Dedifferentiated amniotic fluid mesenchymal stem cell (primary cell): ENCODE measurements around the gene ETV6.
A peak's percentile ranks its signal among the peaks of the same experiment; 100 is the strongest.
"Not testable (repeated sequence)": the region's sequence is repeated elsewhere in the genome, so short reads cannot be mapped to it uniquely, and the experiment has no call there.

Experiments
- DNase-seq: peaks from one replicate; pipeline ENCODE4 v3.0.0-alpha.2; 2016; ENCODE audit errors: extremely low spot score

ETV6 gene

DNA sequence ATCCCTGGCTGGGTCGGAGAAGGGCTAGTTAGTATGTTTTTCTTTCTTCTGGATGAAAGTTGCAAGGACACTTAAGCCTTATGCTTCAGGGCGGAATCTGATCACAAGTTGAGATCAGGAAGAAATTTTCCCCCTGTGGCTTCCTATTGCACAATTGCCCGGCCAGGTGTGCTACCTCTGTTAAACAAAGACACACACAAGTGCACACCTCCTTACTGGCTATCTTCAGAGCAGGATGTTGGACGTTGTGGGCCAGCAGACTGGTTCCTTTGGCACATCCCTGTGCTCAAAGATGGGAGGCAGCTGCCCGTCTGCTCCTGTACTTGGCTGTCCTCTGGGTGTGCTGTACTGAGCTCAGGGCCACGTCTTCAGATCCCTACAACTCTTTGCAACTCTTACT, 19.1 kb downstream of the ETV6 start:
- DNase-seq = no peak

DNA sequence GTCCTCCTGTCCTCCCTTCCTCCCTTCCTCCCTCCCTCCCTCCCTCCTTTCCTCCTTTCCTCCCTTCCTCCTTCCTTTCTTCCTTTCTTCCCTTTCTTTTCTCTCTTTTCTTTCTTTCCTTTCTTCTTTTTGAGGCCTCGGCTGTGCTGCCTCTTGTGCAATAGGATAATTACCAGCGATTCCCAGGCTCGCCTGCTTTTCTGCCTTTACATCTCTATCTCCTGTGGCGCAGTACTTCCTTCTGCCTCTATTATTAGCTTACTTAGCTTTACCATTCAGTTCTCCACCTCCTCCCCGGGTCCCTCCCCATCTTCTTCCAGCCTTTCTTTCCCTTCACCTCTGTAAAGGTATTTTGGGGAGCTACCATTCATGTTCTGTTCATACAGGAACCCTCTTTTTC, 19.9 kb downstream of the ETV6 start:
- DNase-seq = no peak

DNA sequence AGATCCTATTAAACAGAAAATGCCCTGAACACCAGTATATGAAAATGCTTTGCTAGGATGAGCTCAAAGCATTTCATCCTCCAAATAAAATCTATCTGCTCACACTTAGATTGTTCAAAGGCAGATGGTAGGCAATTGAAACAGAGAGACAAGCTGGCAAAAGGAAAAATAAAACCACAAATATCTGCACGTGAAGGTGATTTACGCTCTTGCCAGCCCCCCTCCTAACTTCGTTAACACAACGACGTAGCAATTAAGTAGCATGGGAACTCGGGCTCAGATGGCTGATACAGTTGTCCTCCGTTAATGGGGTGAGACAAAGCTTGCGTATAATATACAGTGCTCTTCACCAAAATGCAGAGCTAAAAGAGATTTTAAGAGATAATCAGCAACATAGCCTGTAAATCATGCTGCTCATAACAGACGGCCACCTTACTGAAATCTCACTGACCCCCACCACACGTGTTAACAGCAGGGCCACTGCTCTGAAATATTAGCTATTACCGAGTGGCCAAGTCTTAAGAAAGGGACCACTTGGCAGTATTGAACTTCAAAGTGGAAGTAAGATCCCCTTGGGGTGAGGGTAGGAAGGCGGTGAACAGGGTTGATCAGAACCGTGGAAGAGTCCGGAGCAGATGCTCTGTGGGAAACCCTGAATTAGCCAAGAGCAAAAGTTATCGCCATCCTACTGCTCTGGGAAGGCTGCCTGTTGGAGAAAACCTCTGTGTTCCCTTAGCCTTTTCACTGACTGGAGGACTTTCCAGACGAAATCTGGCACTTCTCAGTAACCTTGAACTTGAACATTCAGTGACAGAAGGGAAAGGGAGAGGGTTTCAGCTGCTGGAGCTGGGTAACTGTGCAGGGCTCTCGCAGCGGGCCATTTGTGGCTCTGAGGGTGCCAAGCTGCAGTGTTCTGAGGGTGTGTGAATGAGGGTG, 23.1 kb downstream of the ETV6 start:
- no peak for DNase-seq

DNA sequence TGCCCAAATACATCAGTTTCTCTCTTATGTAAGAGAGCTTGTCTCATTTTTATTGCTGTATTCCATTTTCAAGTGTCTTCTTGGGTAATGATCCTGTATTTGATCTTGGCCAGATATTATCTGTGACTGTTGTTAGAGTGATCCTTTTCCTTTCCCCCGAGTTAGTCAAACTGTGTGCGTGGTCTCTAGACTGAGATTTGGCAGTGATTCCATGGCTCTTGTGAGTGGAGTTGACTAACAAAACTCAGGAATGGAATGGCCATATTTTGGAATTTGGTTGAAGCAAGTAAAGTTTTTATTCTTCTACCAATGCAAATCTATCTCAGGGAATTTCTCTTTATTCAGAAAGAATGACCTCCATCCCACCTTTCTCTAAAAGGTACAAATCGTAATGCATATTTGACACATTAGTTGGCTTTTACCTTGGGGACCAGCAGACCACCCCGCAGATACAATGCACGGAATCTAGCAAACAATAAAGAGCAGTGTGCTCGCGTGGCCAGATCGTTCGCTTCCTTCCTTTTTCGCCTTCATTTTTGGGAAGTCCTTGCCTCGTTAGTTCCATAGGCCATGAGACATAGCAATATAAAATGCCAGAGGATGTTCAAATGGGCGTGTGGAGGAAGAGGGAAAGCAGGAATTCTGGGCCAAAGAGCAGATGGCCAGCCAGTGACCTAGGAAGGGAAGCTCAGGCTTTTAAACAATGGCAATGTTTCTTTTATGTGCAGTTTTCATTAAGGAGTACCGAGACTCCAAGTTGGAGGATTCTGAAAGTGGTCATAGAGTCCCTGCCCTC, 24.4 kb downstream of the ETV6 start:
- no peak for DNase-seq

DNA sequence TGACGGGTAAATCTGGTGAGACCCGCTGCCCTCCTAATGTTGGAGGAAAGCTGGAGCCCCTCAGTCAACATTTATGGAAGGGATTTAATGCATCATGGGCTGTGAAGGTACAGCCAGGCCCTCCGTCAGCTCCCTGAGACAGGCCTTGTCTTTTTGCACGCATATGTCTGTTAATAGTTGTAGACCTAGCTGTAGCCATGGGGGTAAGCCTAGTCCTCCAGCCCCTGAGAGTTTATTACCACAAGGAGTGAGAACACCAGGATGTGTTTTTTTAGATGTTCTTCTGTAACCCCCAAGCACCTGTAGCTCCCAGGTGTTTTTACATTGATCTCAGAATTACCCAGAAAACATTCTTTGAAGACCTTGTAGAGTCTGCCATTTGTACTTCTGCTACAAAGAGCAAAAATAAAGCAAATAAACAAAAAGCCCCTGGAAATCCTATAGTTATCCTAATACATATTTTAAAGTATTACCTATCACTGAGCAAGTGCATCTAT, 25.5 kb downstream of the ETV6 start:
- DNase-seq = no peak

DNA sequence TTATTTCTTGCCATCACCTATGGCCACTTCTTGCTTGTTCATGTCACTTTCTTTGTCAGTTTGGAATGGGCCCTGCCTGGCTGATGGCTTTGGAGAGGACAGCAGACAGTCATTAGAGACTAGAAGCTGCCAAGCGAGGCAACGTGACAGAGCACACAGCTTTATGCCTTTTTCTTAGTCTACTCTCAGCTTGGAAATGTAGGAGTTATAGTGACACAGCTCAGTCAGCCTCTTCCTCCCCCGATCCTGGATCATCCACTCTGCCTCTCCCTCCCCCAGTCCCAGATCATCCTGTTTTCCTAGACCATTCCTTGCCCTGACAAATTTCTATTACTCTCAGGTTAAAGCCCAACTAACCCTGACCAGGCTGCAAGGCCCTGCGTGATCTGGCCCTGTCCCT, 26.6 kb downstream of the ETV6 start:
- no peak for DNase-seq

DNA sequence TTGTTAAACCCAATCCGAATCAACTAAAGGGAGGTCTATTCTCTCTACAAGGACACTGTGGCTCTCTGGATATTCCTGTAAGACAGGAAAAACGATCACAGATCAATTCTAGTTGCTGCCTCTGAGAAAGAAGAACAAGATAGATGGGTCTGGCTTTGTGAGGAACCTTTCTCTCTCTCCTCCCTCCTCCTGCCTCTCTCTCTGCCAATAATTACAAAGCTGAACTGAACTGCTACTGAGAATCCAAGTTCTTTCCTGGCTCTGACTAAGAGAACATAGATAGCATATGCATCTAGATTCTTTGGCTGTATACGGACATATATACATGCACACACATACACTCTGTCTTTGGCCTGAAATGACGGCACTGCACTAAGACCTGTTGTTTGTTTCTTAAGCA, 27.6 kb downstream of the ETV6 start:
- no peak for DNase-seq

DNA sequence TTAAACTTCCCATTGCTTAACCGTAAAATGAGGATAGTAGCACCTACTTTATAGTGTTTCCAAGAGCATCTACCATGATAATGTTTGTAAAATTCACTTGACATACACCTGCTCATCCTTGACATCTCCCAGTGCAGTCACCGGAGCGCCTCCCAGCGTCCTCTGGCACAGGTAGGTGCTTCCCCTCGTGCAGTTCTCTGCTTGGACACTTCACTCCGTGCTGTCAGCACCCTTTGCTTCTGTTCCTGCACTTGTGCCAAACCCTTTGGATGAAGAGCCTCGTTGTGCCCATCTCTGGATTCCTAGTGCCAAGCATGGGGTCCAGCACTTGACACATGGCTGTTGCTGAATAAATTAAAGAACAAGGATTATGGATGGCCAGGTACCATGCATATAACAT, 28.3 kb downstream of the ETV6 start:
- DNase-seq = no peak

DNA sequence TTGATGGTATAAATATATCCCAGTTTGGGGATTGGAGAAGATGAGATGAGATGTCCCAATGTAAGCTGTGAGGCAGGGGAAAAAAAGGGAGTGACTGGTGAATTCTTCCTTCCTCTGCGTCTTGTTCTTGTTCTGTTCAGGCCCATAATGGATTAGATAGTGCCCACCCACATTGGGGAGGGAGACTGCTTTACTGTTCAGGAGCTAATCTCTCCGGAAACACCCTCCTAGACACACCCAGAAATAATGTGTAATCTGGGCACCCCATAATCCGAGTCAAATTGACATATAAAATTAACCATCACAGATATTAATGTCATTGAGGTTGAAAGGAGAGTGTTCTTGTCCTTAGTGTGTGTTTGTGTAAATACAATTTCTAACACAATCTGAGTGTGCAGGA, 29.3 kb downstream of the ETV6 start:
- no peak for DNase-seq

DNA sequence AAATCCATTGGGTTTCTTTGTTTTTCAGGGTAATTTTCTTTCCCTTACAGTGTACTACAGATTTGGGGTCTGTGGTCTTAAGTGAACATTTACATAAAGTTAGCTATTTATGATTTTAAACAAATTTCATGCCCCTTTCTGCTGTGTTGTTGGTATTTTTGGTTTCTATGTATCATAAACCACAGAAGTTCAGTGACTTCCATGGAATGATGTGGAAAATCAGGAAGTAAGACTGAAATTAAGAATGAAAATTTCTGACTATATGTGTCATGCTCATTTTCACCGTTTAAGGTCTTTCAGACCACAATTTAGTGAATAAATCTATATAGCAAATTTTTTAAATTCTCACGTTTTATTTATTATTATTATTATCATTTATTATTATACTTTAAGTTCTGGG, 31.7 kb downstream of the ETV6 start:
- DNase-seq = no peak

DNA sequence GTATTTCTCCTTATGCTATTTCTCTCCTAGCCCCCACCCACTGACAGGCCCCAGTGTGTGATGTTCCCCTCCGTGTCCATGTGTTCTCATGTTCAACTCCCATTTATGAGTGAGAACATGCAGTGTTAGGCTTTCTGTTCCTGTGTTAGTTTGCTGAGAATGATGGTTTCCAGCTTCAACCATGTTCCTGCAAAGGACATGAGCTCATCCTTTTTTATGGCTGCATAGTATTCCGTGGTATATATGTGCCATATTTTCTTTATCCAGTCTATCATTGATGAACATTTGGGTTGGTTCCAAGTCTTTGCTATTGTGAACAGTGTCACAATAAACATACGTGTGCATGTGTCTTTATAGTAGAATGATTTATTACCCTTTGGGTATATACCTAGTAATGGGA, 32.2 kb downstream of the ETV6 start:
- DNase-seq = not testable (repeated sequence)

DNA sequence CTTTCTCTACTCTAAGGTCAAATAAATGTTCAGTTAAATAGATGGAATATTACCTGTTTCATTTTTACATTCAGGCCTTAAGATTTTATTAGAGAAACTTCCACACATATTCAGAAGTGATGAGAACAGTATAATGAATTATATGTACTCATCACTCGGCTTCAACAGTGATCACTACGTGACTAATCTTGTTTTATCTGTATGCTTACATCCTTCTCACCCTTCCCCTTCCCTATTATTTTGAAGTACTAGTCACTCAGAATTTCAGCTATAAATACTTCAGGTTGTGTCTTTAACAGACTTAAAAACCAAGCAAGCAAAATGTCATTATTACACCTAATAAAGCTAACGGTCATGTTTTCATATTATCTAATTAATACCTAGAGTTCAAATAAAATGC, 34.9 kb downstream of the ETV6 start:
- no peak for DNase-seq

DNA sequence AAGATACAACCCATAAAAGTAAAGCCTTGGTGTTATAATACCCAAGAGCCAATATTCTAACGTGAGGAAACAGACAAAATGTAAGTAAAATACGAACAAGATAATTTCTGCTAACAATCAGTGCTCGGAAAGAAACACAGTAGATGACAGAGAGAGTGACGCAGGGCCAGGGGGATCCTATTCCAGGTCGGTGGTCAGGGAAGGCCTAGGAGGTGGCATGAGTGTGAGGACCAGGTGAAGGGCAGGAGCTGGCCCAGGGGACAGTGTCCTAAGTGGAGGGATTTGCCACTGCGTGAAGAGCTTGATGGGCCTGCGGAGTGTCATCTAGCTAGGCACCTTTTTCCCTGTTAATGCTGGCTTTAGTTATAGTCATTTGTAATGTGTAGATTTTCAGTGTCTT, 35.3 kb downstream of the ETV6 start:
- no peak for DNase-seq

DNA sequence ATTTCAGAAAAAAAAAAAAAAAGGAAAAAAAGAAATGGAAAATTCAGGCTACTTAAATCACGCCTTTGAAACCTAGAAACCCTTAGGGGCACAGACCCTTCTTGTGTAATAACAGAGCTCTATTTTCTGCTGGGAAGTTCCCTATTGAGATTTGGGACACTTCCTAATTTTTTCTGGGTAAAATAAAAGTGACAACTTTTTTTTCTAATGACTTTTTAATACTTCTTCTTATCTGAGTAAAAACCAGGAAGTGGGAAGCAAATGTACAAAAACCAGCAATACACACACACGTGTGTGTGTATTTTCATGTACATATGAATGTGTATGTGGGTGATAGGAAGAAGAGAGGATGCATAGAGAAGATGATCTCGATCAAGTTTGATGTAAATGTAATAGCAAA, 35.8 kb downstream of the ETV6 start:
- DNase-seq = no peak

DNA sequence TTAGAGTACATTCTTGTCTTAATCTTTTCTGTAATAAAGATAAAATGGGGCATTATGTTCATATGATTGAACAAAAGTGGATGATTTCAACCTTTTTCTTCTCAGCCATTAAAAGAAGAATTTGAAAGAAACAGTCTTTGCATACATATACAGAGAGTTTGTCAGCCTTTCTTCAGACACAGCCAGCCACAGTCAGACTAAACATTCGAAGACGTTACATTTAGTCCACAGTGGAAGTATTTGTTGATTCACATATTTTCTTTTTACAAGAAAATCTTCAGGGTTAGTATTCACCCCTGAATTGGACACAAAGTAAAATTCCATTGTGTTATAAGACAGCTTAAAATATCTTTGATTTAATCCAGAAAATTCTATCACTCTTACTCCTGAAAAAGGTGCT, 36.2 kb downstream of the ETV6 start:
- DNase-seq = no peak

DNA sequence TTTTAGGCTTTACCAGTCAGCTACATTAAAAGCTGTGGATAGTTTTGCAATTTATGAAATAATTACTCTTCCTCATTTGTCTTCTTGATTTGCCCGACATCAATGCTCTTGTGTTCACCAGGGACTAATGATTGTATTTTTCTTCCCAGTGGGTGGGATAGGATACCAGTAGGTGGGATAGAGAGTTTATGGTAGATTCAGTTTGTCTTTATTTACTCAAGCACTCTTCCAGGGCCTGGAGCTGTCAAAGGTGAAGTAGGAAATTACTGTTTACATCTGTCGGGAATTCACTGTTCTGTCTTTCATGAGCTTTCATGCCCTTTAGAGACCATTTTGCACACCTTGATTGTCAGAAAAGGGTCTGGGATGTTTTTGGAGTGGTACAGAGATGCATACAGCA, 36.6 kb downstream of the ETV6 start:
- no peak for DNase-seq

DNA sequence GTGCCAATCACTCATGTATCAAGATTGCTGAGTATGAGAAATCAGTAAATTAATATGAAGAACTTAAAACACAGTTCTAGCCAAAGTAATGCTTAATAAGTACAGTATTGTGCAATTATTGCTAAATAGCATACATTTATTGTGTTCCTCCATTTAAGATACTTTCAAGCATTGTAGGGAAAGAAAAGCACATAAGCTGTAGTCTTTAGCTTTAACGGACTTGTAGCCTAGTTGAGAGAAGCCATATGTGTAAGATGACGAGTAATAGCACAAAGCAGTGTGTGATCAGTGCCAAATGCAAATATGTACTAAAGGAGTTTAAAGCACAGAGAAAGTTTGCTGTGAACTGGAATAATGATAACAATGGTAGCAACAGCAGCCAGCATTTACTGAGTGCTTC, 38.1 kb downstream of the ETV6 start:
- DNase-seq = no peak

DNA sequence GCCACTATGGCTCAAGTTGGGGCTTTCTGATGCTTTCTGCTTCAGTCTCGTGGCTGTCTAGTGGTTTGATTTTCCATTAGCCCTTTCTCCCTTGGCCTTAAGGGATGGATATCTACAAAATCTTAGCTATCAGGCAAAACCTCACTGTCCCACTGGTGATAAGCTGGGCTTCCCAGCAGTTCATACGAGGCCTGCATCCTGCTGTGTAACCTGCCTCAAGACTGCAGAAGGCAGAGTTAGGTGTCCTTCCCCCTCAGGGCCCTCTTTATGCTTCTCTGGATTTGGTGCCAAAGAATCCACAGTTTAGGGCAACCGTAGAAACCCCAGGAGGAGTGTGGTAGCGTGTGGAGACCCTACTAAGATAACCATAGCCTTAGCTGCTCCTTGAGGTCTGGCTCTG, 38.9 kb downstream of the ETV6 start:
- DNase-seq = no peak

DNA sequence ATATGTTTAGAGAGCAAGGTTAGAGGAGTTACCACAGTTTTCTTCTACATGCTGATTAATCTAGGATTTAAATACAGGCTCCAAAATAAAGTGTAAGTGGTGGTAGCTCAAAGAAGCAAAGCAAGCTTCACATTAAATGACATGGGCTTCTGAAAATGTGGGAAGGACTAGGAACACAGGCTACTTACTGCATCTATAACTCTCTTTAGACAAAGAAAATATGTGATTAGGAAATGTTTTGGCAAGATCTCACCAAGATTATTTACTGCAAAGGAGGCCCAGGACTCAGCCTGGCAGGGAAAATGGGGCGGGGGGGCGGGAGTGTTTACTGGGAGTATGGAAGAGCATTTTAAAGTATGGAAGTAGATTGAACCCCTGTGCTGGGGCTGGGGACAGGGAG, 39.4 kb downstream of the ETV6 start:
- peak; percentile 54 for DNase-seq

DNA sequence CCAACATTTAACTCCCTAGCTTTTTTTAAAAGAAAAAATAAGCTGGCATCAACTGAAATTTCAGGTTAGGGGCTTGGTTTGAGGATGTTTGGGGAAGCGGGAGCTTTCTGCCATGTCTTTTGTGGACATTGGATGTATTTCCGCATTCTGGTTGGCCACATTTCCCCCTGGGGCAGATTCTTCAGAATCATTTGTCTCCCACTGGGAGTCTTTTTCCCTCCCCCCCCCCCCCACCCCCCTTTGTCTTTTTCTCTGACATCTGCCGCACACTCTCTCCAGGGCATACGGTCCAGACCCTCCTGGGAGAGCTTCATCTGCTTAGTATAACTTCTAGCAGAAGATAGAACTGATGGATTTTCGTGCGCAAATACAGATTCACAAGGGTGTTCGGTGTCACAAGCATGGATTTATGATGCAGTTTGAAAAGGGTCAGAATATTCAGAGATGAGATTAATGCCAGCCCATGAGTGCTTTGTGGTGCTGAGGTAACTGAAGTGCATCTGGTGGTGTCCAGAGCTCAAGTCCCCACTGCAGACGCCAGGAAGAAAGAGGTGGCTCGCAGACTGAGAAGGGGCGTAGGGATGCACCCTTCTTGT, 40.2 kb downstream of the ETV6 start:
- DNase-seq = no peak

DNA sequence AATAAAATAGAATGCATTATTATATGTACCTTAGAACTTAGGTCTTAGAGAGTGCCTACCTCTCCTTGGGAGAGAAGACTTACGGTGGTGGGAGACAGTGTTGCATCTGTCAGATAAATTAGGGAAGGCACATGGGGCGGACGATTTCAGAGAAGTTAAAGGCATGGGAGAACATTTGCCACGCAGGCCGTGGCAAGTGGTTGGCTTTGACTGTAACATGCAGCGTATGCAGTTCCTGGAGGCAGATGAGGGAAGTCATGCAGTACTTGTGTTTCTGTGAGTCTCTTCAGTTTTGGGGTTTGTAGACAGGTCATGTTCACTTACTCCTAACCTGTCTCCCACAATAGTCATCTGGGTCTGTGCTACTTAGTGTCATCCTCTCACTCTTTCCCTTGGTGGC, 43.6 kb downstream of the ETV6 start:
- DNase-seq = no peak

DNA sequence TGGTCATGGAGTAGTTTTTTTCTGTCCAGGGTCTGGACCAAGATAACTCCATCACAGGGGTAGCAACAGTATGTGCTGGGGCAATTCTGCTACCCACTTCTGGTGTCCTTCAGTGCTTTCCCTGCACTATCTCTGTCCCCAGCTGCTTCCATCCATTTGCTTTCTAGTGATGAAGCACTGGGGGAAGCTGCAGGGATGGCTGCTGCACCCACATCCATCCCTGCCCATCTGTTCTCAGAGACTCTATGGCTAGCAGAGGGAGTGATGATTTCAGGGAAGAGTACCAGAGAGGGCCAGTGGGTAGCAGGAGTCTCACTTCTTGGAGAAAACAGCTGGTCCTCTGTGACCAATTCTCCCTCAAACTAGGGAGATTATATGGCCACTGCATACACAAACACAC, 44.1 kb downstream of the ETV6 start:
- DNase-seq = no peak

DNA sequence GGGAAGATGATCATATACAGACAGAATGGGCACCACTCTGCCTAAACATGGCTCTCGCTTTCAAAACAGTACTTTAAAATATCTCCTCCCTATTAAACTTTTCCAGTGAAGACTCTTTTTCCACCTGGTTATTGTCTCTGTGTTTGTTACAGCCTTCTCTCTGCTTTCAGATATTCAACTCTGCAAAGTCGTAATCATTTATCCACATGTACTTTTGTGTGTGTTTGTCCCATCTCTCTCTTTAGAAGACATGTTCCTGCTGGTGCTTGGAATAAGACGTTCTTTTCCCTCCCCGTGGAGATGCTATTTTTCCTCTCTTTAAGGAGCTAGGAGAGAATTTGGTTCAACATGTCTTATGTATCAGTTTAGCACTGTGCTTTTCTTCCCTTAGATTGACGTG, 45.1 kb downstream of the ETV6 start:
- no peak for DNase-seq
